GM19455 (cell line): ENCODE data around the gene SUSD3.

Source experiments
- ATAC-seq: cut with Tn5 transposase; IDR thresholded peaks from one replicate; pipeline ENCODE4 v1.9.1; 2021; ENCODE audit not compliant: unreplicated experiment

The SUSD3 gene

DNA sequence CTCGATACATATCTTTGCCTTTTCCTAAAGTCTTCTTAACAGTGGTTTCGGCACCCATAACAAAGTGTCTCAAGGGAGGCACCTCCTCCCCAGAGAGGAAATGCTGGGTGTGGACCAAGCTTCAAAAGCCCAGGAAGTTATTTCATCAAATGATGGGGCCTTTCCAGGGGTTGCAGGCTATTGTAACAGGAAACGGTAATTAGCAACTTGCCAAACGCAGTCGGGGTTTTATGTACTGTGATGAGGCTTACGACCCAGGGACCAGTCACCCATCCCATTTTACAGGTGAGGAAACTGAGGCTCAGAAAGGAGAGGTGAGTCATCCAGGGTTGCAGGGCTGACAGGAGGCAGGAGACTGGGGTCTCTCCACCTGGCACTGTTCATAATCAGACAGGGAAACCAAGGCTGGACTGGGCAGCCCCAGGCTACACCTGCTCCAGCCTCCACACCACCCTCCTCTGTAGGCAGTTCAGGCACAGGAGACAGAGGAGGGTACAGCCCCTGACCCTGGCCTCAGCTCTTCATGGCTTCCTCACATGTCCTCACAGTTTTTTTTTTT lies 30.0 kb upstream of the SUSD3 start:
- ATAC-seq, result no peak

DNA sequence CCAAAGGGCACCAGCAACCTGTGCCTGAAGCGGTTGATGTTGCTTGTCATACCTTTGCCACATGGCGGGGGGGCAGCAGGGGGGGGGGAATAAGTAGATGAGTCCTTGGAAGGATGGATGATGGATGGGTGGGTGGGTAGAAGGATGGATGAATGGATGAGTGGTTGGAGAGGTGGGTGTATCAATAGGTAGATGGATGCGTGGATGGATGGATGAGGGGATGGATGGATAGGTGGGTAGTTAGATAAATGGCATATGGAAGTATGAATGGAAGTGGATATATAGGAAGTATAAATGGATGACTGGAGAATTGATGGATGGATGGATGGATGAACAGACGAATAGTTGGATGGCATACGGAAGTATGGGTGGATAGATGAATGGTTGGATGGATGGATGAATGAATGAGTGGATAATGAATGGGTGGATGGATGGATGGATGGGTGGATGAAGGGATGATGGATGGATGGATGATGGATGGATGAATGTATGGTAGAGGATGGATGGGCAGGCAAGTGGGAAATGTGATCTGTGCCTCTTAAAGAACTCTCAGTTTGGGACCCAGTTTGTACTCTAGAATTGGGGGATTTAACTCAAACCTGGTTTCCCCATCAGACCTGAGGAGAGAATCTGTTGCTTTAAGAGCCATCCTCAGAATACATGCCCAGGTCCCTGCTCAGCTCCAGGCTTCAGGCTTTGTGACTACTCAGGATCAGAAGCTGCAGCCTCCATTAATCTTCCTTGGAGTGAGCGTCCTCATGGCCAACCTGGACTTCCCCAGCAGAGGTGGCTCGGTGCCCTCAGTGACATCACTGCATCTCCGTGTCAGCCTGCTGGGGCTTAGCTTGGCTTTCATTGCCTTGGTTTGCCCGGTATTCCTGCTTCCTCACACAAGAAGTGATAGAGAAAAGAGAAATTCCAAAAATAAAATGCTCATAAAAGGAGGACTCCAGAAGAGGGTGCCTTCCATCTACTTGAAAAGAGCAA lies 27.6 kb upstream of the SUSD3 start:
- no peak for ATAC-seq

DNA sequence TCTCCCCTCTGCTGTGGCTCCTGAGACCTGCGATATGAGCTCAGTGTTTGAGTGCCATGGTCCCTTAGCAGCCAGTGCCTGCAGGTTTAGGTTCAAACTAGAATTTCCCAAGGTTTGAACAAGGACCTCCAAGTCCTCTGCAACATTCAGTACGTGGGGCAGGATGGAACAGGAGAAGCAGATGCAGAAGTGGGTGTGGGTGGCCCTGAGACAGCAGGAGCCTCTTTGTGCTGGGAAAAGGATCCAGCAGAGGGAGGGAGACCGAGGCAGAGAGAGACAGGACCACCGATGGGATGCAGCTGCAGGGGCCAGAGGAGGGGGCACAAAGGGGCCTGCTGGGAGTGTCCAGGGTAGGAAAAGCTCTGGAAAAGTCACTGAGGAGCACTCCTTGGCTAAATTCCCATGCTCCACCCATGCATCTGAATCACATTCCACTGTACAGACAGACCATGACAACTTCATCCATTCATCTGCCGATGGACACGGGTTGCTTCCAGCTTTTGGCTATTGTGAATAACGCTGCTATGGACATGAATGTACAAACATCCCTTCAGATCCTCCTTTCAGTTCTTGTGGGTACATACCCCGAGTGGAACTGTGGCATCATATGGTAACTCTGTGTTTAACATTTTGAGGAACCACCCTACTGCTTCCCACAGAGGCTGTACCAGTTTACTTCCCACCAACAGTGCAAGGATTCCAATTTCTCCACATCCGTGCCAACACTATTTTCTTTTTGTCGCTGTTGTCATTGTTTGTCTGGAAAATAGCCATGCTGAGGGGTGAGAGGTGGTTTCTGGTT lies 26.7 kb upstream of the SUSD3 start:
- no peak for ATAC-seq

DNA sequence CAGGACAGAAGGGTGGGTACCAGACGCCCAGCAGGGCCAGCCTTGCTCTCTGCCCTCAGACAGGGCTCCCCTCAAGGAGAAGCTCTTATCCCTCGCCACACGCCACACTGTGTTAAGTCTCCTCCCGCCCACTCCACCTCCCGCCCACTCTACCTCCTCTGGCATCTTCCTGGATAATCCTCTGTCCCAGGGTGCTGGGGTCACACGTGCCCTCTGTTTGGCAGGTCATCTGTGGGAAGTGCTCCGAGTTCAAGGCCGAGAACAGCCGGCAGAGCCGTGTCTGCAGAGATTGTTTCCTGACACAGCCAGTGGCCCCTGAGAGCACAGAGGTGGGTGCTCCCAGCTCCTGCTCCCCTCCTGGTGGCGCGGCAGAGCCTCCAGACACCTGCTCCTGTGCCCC lies 26.0 kb upstream of the SUSD3 start:
- ATAC-seq, result no peak

DNA sequence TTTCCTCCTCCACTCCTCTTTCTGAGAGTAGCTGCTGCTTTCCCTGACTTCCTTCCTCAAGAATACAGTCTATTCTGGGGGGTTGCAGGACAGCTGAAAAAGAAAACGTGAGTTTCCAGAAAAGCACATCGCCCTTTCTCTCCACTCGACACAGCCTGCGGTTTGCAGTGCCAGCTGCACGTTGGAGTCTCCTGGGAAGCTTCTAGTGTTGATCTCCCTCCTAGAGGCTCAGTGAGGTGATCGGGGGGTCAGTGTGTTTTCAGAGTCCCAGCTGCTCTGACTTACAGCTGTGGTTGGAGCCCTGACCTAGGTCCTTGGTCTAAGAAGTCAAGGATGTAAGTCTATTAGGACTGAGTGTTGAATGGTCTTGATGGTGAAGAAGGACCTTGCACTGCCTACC lies 25.0 kb upstream of the SUSD3 start:
- ATAC-seq, result no peak

DNA sequence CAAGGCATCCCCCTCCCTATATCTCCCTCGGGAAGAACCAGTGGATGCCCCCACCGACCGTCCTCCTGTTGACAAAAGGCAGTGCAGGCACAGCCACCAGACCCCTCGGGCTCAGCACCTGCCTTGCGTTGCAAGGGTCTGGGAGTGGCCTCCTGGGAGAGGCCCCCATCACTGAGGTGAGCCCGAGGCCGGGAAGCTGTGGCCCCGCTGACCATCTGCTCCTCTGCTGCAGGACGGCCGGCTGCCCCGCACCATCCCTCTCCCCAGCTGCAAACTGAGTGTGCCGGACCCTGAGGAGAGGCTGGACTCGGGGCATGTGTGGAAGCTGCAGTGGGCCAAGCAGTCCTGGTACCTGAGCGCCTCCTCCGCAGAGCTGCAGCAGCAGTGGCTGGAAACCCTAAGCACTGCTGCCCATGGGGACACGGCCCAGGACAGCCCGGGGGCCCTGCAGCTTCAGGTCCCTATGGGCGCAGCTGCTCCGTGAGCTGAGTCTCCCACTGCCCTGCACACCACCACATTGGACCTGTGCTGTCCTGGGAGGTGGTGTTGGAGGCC lies 23.3 kb upstream of the SUSD3 start:
- ATAC-seq, result no peak

DNA sequence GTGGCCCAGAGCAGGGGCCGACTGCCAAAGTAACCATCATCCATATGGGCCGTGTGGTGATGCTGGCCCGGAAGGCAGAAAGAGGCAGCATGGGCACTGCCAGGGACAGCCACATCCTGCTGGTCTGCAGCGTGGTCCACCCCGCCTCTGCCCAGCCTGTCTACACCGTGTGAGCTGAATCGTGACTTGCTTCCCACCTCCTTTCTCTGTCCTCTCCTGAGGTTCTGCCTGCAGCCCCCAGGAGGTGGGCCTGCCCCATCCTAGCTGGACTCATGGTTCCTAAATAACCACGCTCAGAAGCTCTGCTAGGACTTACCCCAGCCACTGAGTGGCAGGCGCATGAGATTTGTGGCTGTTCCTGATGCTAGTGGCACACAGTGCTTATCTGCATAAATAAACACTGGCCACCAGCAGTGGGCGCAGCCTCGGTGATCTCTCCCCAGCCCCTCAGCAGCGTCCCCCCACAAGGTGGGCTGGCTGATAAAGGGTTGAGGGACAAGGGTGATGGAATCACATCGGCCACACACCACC lies 22.6 kb upstream of the SUSD3 start:
- no peak for ATAC-seq

DNA sequence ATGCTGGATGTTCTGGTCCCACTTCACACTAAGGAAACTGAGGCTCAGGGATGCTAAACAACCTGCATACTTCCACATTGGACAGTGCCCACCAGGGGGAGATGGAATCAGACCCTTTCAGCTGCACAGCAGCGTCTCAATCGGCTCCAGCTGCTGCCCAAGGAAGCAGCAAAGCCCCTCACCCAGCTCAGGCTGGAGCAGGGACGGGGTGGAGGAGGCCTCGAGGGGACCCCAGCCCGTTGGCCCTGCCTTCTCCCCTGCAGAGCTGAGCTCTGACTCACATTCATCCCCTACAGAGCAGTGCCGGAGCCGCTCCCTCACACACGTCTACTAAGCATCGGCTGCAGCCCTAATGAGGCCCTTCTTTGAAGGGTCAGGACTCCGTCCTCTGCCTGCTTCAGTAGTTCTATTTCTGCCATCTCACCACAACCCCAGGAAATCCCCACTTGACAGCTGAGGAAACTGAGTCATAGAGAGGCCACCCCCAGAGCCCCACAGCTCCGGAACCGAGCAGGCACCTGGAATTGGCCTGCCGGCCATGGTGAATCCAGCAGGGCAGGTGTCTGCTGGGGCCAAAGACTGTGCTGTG lies 21.5 kb upstream of the SUSD3 start:
- no peak for ATAC-seq

DNA sequence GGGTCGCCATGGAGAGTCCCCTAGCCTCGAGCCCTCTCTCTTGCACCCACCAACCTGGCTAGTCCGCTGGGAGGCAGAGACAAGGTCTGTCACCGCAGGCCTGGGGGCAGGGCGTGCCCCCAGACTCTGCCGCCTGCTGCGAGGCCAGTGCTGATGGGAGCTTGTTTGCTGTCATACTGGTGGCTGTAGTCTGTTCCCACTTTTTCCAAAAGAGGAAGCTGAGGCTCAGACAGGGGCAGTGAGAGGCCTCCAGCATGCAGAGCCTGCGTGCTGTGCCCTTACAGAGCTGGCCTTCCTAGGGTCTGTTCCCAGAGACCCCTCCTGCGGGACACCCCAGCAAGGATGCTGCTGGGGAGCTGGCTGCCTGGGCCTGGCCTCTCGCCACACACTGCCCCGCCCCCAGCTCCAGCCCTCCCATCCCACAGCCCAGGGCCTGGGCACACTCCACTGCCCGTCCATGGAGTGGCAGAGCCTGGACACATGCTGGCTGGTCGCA lies 21.0 kb upstream of the SUSD3 start:
- no peak for ATAC-seq

DNA sequence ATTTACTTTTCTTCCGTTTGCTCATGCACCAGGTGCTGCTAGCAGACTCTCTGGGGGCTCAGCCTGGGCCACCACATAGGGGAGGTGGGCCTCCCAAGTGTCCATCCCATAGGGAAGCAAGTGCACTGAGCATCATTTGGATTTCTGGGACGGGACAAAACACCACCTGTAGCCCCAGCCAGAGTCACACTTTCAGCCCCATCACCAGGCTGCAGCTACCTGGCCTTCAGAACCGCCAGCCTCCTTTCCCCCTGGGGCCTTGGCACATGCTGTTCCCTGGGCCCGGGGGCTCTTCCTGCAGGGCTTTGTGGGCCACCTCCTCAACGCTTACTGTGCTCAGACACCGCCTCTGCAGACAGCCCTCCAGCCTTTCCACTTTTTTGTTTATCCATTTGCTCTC lies 19.6 kb upstream of the SUSD3 start:
- no peak for ATAC-seq

DNA sequence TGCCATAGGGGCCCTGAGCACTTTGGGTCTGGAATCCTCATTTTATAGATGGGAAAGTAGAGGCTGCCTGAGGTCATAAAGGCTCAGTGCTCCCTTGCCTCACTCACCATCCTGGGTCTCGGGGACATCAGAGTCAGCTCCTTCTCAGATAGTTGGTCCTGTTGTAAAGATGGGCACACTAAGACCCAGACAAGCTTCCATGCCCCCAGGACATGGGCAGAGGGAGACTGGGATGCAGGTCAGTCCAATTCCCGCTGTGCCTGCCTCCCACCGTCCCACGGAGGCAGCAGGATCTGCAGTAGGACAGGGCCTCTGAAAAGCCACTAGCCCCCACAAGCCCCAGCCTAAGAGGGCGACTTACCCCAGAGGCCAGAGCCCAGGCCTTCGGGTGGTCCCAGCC lies 19.0 kb upstream of the SUSD3 start:
- ATAC-seq, result no peak

DNA sequence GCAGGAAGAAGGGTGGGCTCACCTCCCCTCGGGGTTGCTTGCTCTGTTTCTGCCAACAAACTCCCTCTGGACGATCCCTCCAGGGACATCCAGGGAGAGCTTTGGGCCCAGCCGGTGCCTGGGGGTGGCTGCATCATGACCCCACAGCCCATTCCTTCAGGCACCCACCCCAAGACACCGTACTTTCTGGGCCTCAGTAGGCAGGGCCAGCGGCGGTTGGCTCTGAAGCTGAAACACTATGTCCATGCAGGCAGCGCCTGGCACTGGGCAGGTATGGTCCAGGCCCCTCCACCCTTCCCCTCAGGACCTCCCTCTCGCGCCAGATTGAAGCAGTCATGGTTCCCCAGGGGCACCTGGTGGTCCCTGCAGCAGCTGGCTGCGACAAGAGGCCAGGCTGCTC lies 18.5 kb upstream of the SUSD3 start:
- ATAC-seq, result no peak

DNA sequence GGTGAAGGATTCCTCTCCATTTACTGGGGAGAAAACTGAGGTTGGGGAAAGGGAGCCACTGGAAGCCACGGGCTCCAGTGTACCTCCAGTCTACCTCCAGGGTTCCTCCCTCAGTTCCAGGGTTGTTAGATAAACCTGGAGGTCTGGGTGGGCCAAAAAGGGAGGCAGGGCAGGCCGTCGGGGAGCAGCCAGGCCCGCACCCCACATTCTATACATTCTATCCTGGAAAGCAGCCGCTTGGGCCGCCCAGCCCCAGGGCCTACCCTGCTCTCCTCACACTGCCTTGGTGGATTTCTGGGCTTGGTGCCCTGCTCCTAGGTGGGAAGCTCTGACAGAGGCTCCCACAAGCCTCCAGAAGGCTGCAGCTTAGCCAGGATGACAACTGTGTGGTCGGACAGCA lies 18.1 kb upstream of the SUSD3 start:
- ATAC-seq, result no peak

DNA sequence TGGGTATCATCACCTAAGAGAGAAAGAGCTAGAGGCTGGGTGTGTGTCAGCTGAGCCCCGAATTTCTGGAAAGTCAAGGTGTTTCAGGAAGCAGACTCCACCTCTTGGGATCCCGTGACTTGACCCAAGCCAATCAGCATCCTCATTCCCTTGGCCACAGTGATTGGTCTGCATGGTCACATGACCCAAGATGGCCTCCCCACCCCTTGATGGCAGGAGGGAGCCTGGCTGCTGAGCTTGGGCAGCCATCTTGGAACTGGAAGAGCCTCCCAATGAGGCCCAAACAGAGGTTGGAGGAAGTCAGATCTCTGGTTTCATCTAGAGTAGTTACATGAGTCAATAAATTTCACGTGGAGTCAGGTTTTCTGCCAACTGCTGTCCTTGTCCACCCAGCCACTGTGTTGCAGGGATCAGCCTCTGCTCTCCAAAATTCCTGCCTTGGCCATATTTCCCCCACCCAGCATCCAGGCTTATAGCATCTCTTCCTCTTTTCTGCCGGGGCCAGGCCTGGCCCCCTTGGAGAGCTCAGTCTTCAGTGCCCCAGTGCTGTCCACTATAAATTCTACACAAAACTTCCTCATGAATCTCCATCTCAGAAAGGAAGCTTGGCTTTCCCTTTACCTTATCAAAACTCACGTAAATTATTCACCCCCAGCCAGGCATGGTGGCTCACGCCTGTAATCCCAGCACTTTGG lies 17.2 kb upstream of the SUSD3 start:
- ATAC-seq, result no peak

DNA sequence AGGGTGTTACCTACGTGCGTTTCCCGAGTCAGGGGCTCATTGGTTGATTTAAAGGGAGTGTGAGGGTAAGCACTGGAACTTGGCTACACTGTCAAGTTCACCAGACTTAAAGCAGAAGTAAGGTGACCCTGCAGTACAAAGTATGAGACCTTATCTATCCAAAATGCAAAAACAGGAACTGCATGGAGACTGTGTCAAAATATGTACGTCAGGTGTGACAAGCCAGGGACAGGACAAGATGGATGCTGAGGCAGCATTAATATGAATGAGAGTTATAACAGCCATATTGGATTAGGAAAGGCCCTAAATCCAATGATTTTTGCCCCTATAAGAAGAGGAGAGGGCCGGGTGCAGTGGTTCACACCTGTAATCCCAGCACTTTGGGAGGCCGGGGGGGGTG lies 15.4 kb upstream of the SUSD3 start:
- no peak for ATAC-seq

DNA sequence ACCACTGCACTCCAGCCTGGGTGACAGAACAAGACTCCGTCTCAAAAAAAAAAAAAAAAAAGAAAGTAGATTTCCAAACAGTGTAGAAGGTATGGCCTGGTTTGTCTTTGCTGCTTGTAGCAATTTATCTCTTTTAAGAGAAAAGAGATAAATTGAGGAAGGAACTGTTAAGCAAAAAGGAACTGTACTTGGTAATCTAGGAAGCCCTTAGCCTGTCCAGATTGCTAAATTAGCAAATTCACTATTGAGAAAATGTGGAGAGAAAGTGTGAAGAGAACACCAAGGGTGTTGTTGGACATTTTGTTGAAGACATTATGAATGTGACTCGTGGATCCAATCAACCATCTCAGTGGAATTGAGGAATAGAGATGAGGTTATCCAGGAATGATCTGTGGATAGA lies 13.0 kb upstream of the SUSD3 start:
- no peak for ATAC-seq

DNA sequence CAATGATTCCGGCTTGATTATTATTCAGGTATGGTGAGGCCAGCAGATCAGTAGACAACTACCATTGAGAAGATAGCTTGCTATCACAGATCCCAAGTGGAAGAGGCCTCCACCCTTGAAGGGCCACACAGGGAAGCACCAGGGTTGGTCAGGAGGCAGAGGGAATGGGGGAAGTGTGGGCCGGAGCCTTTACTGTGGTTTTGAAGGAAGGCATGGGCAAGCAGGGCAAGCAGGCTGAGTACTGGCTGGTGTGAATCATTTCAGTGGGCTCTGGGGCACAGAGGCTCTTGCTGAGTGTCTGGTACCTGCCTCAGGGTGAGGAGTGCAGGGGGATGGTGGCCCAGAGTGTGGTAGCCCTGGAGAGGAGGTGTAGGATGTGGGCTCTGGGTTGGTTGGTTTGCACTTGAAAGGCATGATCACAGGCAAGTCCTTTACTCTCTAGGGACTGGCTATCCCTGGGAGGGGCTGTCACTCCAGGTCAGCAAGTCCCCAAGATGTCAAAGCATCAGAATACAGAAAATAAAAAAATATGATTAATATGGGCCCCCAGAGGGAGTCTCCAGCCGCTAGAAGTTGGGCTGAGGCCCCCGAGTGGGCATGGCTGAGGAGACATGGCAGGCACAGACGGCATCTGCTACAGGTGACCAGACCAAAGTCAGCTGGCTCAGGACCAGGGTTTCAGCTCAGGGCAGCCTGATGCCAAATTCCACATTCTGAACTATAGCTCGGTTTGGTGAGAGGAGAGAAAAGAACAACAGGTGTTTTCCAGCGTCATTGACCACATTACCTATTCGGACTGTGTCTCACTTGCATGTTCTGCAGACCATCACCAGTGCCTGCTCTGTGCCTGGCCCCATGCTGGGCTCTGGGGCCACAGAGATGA lies 9.7 kb upstream of the SUSD3 start:
- no peak for ATAC-seq

DNA sequence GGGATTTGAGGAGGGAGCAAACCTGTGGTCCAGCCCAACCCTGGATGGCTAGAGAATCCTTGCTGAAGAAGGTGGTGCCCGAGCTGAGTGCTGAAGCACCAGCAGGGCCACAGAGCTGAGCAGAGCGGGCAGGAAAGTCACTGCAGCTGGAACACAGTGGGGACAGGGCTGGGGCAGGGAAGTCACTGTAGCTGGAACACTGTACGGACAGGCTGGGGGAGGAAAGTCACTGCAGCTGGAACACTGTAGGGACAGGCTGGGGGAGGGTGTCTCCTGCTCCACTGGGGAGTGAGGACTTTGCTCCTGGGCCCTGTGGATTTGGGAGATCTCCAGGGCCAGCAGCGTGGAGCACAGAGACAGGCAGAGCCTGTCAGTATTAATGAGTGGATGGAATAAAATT lies 9.0 kb upstream of the SUSD3 start:
- ATAC-seq, result no peak

DNA sequence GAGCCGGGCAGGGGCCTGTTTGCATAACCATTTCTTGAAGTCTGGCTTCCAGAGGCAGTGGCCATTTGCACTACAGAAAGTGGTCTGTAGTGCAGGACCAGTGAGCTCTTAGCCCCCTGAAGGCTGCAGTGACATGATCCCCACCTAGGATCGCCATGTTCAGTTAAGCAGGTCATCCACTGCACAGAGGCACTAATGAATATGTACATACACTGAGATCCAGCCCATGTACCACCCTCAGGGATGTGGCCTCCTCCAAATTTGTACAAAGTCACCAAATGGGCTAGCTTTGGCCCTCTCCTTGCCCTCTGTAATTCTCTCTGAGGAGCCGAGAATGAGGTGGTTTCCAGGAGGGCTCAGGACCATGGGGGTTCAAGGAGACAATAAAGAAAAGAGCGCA lies 8.3 kb upstream of the SUSD3 start:
- ATAC-seq, result no peak
